ENCODE measurements around the gene COL11A2. TPM values are rescaled to one million over a fixed set of nuclear protein-coding genes. Genes with fewer than 3 reads are reported as not detected.

COL11A2 gene
- polyA plus RNA-seq, 3 donors: 0.57 TPM; not detected in 2

DNA sequence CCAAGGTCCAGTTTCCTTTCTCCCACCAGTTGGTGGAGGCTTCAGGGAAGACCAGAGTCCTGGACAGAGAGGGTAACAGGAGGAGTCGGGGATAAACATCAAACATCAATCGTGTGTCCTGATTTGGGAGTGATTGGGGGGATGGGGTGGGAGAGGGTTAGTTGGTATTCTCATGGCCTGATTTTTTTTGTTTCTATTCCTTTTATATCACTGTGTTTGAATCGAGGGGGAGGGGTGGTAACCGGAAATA is 11.8 kb upstream of the COL11A2 start:
- peaks cover 55% of the 10 kb centered on the region for H3K4me1 Mint-ChIP-seq

DNA sequence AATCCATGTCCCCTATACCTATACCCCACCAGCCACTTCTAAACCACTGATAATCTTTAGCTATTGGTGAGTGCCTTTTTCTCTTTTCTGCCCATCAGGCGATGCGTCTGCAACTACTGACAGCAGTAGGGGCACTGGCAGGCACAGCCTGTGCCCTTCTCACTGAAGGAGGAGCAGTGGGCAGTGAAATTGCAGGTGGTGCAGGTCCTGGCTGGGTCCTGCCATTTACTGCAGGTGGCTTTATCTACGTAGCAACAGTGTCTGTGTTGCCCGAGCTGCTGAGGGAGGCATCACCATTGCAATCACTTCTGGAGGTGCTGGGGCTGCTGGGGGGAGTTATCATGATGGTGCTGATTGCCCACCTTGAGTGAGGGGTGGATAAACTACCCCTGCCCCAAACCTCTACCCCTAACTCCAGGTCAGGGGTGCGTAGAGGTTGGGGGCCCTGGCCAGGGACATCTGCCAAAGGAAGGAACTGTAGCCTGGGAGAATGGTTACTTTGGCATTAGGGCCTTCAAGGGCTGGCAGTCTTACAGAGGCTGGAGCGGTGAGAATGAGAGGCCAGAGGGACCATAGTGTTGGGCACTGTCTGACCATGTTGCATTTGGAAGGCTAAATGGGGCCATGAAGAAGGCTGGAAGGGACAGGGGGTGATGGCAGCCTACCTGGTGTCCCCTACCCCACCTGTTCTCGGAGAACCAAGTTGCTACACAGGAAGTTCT is 11.3 kb upstream of the COL11A2 start:
- peaks cover 45% of the 10 kb centered on the region for H3K79me2 ChIP-seq (ENCODE audit: insufficient read depth, low read length)
- H3K9ac ChIP-seq (ENCODE audit: insufficient read depth, low read length, poor library complexity, severe bottlenecking): no peak overlapping the region
- no peak for DNase-seq
- H3K27ac ChIP-seq (ENCODE audit: low read depth in 1 of 2, low read length in 2 of 2): no peak overlapping the region
- H3K4me2 ChIP-seq (replicated peaks; ENCODE audit: extremely low read depth, low read length, poor library complexity, severe bottlenecking): peak overlapping the region; percentile 90
- Mint-ChIP-seq H3K27me3 (ENCODE audit: low read depth in 3 of 3) (peaks cover 0 to 13% (median 12%) of the 10 kb centered on the region in 3 donors), H3K9me3 (peaks cover 0 to 3% (median 0%) of the 10 kb centered on the region in 7 donors), H3K4me1 (peaks cover 55% of the 10 kb centered on the region), H3K27ac (peak overlapping the region in 6 of 7 donors; percentile 30 to 84 (median 60)), H3K4me3 (peak overlapping the region; percentile 62 to 78), H3K36me3 (peaks cover 22 to 23% of the 10 kb centered on the region in 2 donors)
- no peaks in the 10 kb centered on the region for H3K27me3 ChIP-seq (ENCODE audit: control insufficient read depth in 2 of 2, insufficient read depth in 2 of 2, low read length in 2 of 2)
- peak overlapping the region in 1 of 3 experiments; percentile 84 for H3K4me3 ChIP-seq (replicated peaks in 1 of 3; ENCODE audit: low read depth in 2 of 3, low read length in 3 of 3)
- 100% methylated on average over 1 of the region's 7 CpGs for WGBS (ENCODE audit: insufficient coverage)
- intact Hi-C loops (cut with micrococcal nuclease): loop anchor here (5.0 to 10.0 kb wide), 2 partner anchors 94 to 211 kb away; partner anchors contain the start of genes CUTA (in 1 of the 2), PHF1 (in 1 of the 2) and RGL2 (in 1 of the 2)
- H3K36me3 ChIP-seq (replicated peaks in 1 of 2; ENCODE audit: control insufficient read depth in 1 of 2, insufficient read depth in 2 of 2, low read length in 2 of 2): peaks cover 20 to 21% of the 10 kb centered on the region in 2 donors
- H3K9me3 ChIP-seq (replicated peaks in 1 of 2; ENCODE audit: control insufficient read depth in 1 of 2, insufficient read depth in 1 of 2, low read length in 2 of 2): no peaks in the 10 kb centered on the region
- peaks cover 24% of the 10 kb centered on the region for H4K20me1 ChIP-seq (ENCODE audit: insufficient read depth, low read length)
- no peak overlapping the region for H2AFZ ChIP-seq (ENCODE audit: insufficient read depth, low read depth, low read length, poor library complexity, severe bottlenecking)
- TF ChIP-seq CTCF (IDR thresholded peaks at IDR 0.05): no peak
- peaks cover 45 to 61% of the 10 kb centered on the region in 2 donors for H3K4me1 ChIP-seq (ENCODE audit: control insufficient read depth in 1 of 2, insufficient read depth in 2 of 2, low read length in 2 of 2)

More for the DNA sequence above, 11.8 kb upstream of the COL11A2 start:
- Histone ChIP-seq H3K9ac (ENCODE audit: insufficient read depth, low read length, poor library complexity, severe bottlenecking) (no peak overlapping the region), H3K79me2 (ENCODE audit: insufficient read depth, low read length) (peaks cover 40% of the 10 kb centered on the region), H3K36me3 (replicated peaks in 1 of 2; ENCODE audit: control insufficient read depth in 1 of 2, insufficient read depth in 2 of 2, low read length in 2 of 2) (peaks cover 20 to 21% of the 10 kb centered on the region in 2 donors), H3K4me3 (replicated peaks in 1 of 3; ENCODE audit: low read depth in 2 of 3, low read length in 3 of 3) (peak overlapping the region in 2 of 3 experiments; percentile 74 to 84), H3K4me2 (replicated peaks; ENCODE audit: extremely low read depth, low read length, poor library complexity, severe bottlenecking) (peak overlapping the region; percentile 90), H2AFZ (ENCODE audit: insufficient read depth, low read depth, low read length, poor library complexity, severe bottlenecking) (no peak overlapping the region), H3K9me3 (replicated peaks in 1 of 2; ENCODE audit: control insufficient read depth in 1 of 2, insufficient read depth in 1 of 2, low read length in 2 of 2) (no peaks in the 10 kb centered on the region), H3K27ac (ENCODE audit: low read depth in 1 of 2, low read length in 2 of 2) (no peak overlapping the region), H4K20me1 (ENCODE audit: insufficient read depth, low read length) (peaks cover 20% of the 10 kb centered on the region), H3K4me1 (ENCODE audit: control insufficient read depth in 1 of 2, insufficient read depth in 2 of 2, low read length in 2 of 2) (peaks cover 46 to 63% of the 10 kb centered on the region in 2 donors), H3K27me3 (ENCODE audit: control insufficient read depth in 2 of 2, insufficient read depth in 2 of 2, low read length in 2 of 2) (no peaks in the 10 kb centered on the region)
- H3K36me3 Mint-ChIP-seq: peaks cover 22 to 23% of the 10 kb centered on the region in 2 donors
- WGBS (ENCODE audit: insufficient coverage): no CpG with 5 or more reads among the region's 4 CpGs
- intact Hi-C loops (cut with micrococcal nuclease): loop anchor here (5.0 to 10.0 kb wide), 2 partner anchors 93 to 211 kb away; partner anchors contain the start of genes CUTA (in 1 of the 2), PHF1 (in 1 of the 2) and RGL2 (in 1 of the 2)
- no peak for DNase-seq
- peaks cover 0 to 3% (median 0%) of the 10 kb centered on the region in 7 donors for H3K9me3 Mint-ChIP-seq
- H3K4me3 Mint-ChIP-seq: peak overlapping the region; percentile 62 to 78
- no peak for TF ChIP-seq CTCF (IDR thresholded peaks at IDR 0.05)
- H3K27me3 Mint-ChIP-seq (ENCODE audit: low read depth in 3 of 3): peaks cover 0 to 13% (median 12%) of the 10 kb centered on the region in 3 donors
- H3K27ac Mint-ChIP-seq: peak overlapping the region in 4 of 7 donors; percentile 8 to 84 (median 60)
